GM19455 (cell line): ENCODE data around the gene PLEKHA6.

Source experiments
- ATAC-seq: cut with Tn5 transposase; IDR thresholded peaks from one replicate; pipeline ENCODE4 v1.9.1; 2021; ENCODE audit not compliant: unreplicated experiment

The PLEKHA6 gene

GRCh38 chr1:204219971-204220616 is 139.6 kb downstream of the PLEKHA6 start:
- ATAC-seq: no peak

- ATAC-seq: no peak
These were observed 141.2 kb downstream of the PLEKHA6 start for GRCh38 chr1:204218552-204218951.

- ATAC-seq: no peak
These were observed 142.1 kb downstream of the PLEKHA6 start for GRCh38 chr1:204217648-204218000.

- no peak for ATAC-seq
These were observed 142.7 kb downstream of the PLEKHA6 start for GRCh38 chr1:204216880-204217647.

- ATAC-seq: no peak
These were observed 143.5 kb downstream of the PLEKHA6 start for GRCh38 chr1:204216236-204216635.

- ATAC-seq: no peak
These were observed 145.8 kb downstream of the PLEKHA6 start, which contains the start of gene GOLT1A for GRCh38 chr1:204213668-204214662. Gene GOLT1A, minus strand, starts transcription at chr1:204213988. Its CDS starts 82 bp downstream, at chr1:204213906.

- ATAC-seq: no peak
These were observed 147.0 kb downstream of the PLEKHA6 start for GRCh38 chr1:204212715-204213114.

GRCh38 chr1:204211046-204211445 is 148.7 kb downstream of the PLEKHA6 start:
- no peak for ATAC-seq

GRCh38 chr1:204207136-204207616 is 152.6 kb downstream of the PLEKHA6 start:
- ATAC-seq: no peak

GRCh38 chr1:204206121-204206520 is 153.6 kb downstream of the PLEKHA6 start:
- no peak for ATAC-seq

GRCh38 chr1:204205486-204205885 is 154.2 kb downstream of the PLEKHA6 start:
- ATAC-seq: no peak

GRCh38 chr1:204204944-204205343 is 154.8 kb downstream of the PLEKHA6 start:
- no peak for ATAC-seq

GRCh38 chr1:204203206-204203767 is 156.4 kb downstream of the PLEKHA6 start:
- ATAC-seq: no peak

- no peak for ATAC-seq
These were observed 157.2 kb downstream of the PLEKHA6 start for GRCh38 chr1:204202481-204202880.

GRCh38 chr1:204201348-204202040 is 158.2 kb downstream of the PLEKHA6 start:
- ATAC-seq: no peak

GRCh38 chr1:204199579-204199978 is 160.2 kb downstream of the PLEKHA6 start:
- ATAC-seq: no peak

- ATAC-seq: no peak
These were observed 161.1 kb downstream of the PLEKHA6 start for GRCh38 chr1:204198348-204199340.

- ATAC-seq: no peak
These were observed 162.7 kb downstream of the PLEKHA6 start for GRCh38 chr1:204197068-204197467.
